H9 (cell line): ENCODE measurements around the gene LIG3. TPM values are rescaled to one million over a fixed set of nuclear protein-coding genes. Genes with fewer than 3 reads are reported as not detected.

ENCODE experiments used
- DNase-seq: peaks from one replicate; pipeline ENCODE4 v3.0.0-alpha.2; 2017
- H2AFZ ChIP-seq: one replicate; pipeline ENCODE4 v1.6.1; 2013; ENCODE audit warnings: mild to moderate bottlenecking, low read length, control low read depth, moderate library complexity
- H2AK5ac ChIP-seq: 2 replicates; pipeline ENCODE4 v1.6.1; 2013; ENCODE audit warnings: low read length, control low read depth, mixed read lengths; ENCODE audit not compliant: insufficient read length
- H2BK120ac ChIP-seq: one replicate; pipeline ENCODE4 v1.6.1; 2013; ENCODE audit warnings: low read depth, mild to moderate bottlenecking, low read length, control low read depth, inconsistent platforms; ENCODE audit not compliant: poor library complexity, severe bottlenecking
- H2BK12ac ChIP-seq: 2 replicates; pipeline ENCODE4 v1.6.1; 2013; ENCODE audit warnings: low read length, control low read depth, mixed read lengths, low read depth; ENCODE audit not compliant: insufficient read length
- H2BK15ac ChIP-seq: 2 replicates; pipeline ENCODE4 v1.6.1; 2013; ENCODE audit warnings: low read depth, low read length, control low read depth
- H2BK20ac ChIP-seq: one replicate; pipeline ENCODE4 v1.6.1; 2013; ENCODE audit warnings: low read depth, mild to moderate bottlenecking, low read length, control low read depth, inconsistent platforms; ENCODE audit not compliant: poor library complexity, severe bottlenecking
- H2BK5ac ChIP-seq: 2 replicates; pipeline ENCODE4 v1.6.1; 2013; ENCODE audit warnings: low read length, control low read depth, mixed read lengths; ENCODE audit not compliant: insufficient read length
- H3K14ac ChIP-seq: 2 replicates; pipeline ENCODE4 v1.6.1; 2013; ENCODE audit warnings: low read length, control low read depth; ENCODE audit not compliant: insufficient read depth
- H3K18ac ChIP-seq: 2 replicates; pipeline ENCODE4 v1.6.1; 2013; ENCODE audit warnings: low read depth, mild to moderate bottlenecking, mixed read lengths, low read length, control low read depth; ENCODE audit not compliant: insufficient read length
- H3K23ac ChIP-seq: 2 replicates; pipeline ENCODE4 v1.6.1; 2013; ENCODE audit warnings: low read length, control low read depth, mixed read lengths, low read depth; ENCODE audit not compliant: insufficient read length
- H3K23me2 ChIP-seq: 2 replicates; pipeline ENCODE4 v1.6.1; 2013; ENCODE audit warnings: low read depth, mild to moderate bottlenecking, mixed read lengths, low read length, control low read depth; ENCODE audit not compliant: insufficient read length, poor library complexity, severe bottlenecking
- H3K27ac ChIP-seq: 2 replicates; pipeline ENCODE4 v1.5.1; 2013; ENCODE audit warnings: low read length, control low read depth, mixed read lengths, low read depth; ENCODE audit not compliant: insufficient read length
- H3K27me3 ChIP-seq: 2 replicates; pipeline ENCODE4 v1.6.1; 2013; ENCODE audit warnings: low read length, control low read depth, inconsistent platforms; ENCODE audit not compliant: insufficient read depth
- H3K4ac ChIP-seq: 2 replicates; pipeline ENCODE4 v1.6.1; 2013; ENCODE audit warnings: low read depth, mild to moderate bottlenecking, control low read depth, inconsistent platforms, low read length, moderate library complexity
- H3K4me1 ChIP-seq: 2 replicates; pipeline ENCODE4 v1.6.1; 2013; ENCODE audit warnings: low read length, control low read depth, inconsistent platforms; ENCODE audit not compliant: insufficient read depth
- H3K4me2 ChIP-seq: 2 replicates; pipeline ENCODE4 v1.6.1; 2013; ENCODE audit warnings: low read length, control low read depth, mixed read lengths; ENCODE audit not compliant: insufficient read length, insufficient read depth
- H3K56ac ChIP-seq: 2 replicates; pipeline ENCODE4 v1.6.1; 2013; ENCODE audit warnings: low read depth, mild to moderate bottlenecking, mixed read lengths, low read length, control low read depth; ENCODE audit not compliant: insufficient read length
- H3K79me1 ChIP-seq: 2 replicates; pipeline ENCODE4 v1.6.1; 2013; ENCODE audit warnings: low read depth, mild to moderate bottlenecking, moderate library complexity, low read length, control low read depth, inconsistent platforms; ENCODE audit not compliant: insufficient read depth, poor library complexity, severe bottlenecking
- H3K79me2 ChIP-seq: 2 replicates; pipeline ENCODE4 v1.6.1; 2013; ENCODE audit warnings: low read length, control low read depth, inconsistent platforms; ENCODE audit not compliant: insufficient read depth
- H3K9ac ChIP-seq: 2 replicates; pipeline ENCODE4 v1.6.1; 2013; ENCODE audit warnings: low read length, control low read depth, mixed read lengths; ENCODE audit not compliant: insufficient read length; ENCODE audit errors: extremely low read depth
- H3K9me3 ChIP-seq: one replicate; pipeline ENCODE4 v1.6.1; 2013; ENCODE audit warnings: low read depth, low read length, inconsistent platforms; ENCODE audit not compliant: control insufficient read depth
- H3T11ph ChIP-seq: one replicate; pipeline ENCODE4 v1.6.1; 2013; ENCODE audit warnings: mild to moderate bottlenecking, low read length, control low read depth, inconsistent platforms
- H4K20me1 ChIP-seq: one replicate; pipeline ENCODE4 v1.6.1; 2013; ENCODE audit not compliant: control insufficient read depth, insufficient read length, insufficient read depth
- H4K5ac ChIP-seq: 2 replicates; pipeline ENCODE4 v1.6.1; 2013; ENCODE audit warnings: low read depth, mild to moderate bottlenecking, mixed read lengths, low read length, control low read depth; ENCODE audit not compliant: insufficient read length
- H4K8ac ChIP-seq: replicated peaks from 2 replicates; pipeline ENCODE4 v1.6.1; 2013; ENCODE audit warnings: low read length, control low read depth, mixed read lengths, low read depth; ENCODE audit not compliant: insufficient read length
- H4K91ac ChIP-seq: 2 replicates; pipeline ENCODE4 v1.6.1; 2013; ENCODE audit warnings: low read depth, mild to moderate bottlenecking, moderate library complexity, mixed read lengths, low read length, control low read depth; ENCODE audit not compliant: insufficient read length
- H3K27ac Mint-ChIP-seq, 3 experiments: 2 replicates in 2 of 3; 3 replicates in 1 of 3; pipeline ENCODE4 v1.8.0; 2020 to 2021; ENCODE audit warnings: mixed read lengths in 3 of 3, mild to moderate bottlenecking in 1 of 3, moderate library complexity in 1 of 3
- H3K27me3 Mint-ChIP-seq: 2 replicates; pipeline ENCODE4 v1.8.0; 2021; ENCODE audit warnings: low read depth, mild to moderate bottlenecking, moderate library complexity, mixed read lengths
- H3K36me3 Mint-ChIP-seq, 3 experiments: 2 replicates in 2 of 3; 3 replicates in 1 of 3; pipeline ENCODE4 v1.8.0; 2020 to 2021; ENCODE audit warnings: low read depth in 3 of 3, mixed read lengths in 3 of 3; ENCODE audit not compliant: insufficient read depth in 1 of 3
- H3K4me1 Mint-ChIP-seq, 2 experiments: 2 replicates each; pipeline ENCODE4 v1.8.0; 2020; ENCODE audit warnings: mixed read lengths in 2 of 2
- H3K4me3 Mint-ChIP-seq, 2 experiments: 2 replicates in 1 of 2; 3 replicates in 1 of 2; pipeline ENCODE4 v1.8.0; 2020 to 2021; ENCODE audit warnings: mild to moderate bottlenecking in 2 of 2, mixed read lengths in 2 of 2, moderate library complexity in 1 of 2
- H3K9me3 Mint-ChIP-seq, 2 experiments: 2 replicates in 1 of 2; 3 replicates in 1 of 2; pipeline ENCODE4 v1.8.0; 2020; ENCODE audit warnings: mild to moderate bottlenecking in 2 of 2, mixed read lengths in 2 of 2, moderate library complexity in 1 of 2
- CTCF ChIP-seq: fragments of 200-600 bp; sonication (generic); conservative IDR thresholded peaks from 3 replicates; pipeline ENCODE4 v1.8.0; 2021; ENCODE audit warnings: antibody characterized with exemption, mild to moderate bottlenecking
- WGBS: extraction: QIAGEN DNeasy Blood & Tissue Kit; methylation state at CpG from one replicate; pipeline ENCODE4 v1.1.7; 2013; ENCODE audit warnings: missing lambda C conversion rate, low lambda C conversion rate, mixed read lengths; ENCODE audit not compliant: insufficient read length; ENCODE audit errors: extremely low coverage; 5-methylcytosine and 5-hydroxymethylcytosine counted together
- total RNA-seq: library from RNA; stranded (reverse); gene quantifications from 2 replicates; pipeline ENCODE4 v1.2.1, GENCODE V29; 2021

The LIG3 gene
- total RNA-seq, 1 experiment from 2014 or later, result 96.0 TPM

- Histone ChIP-seq H3K23me2 (no peaks in the 10 kb centered on the region), H2BK12ac (no peak overlapping the region), H3K79me1 (no peaks in the 10 kb centered on the region), H4K5ac (no peak overlapping the region), H3K18ac (no peak overlapping the region), H3K23ac (no peak overlapping the region), H3K4me1 (no peaks in the 10 kb centered on the region), H2AK5ac (no peak overlapping the region), H3K79me2 (no peaks in the 10 kb centered on the region), H2AFZ (no peak overlapping the region), H2BK120ac (no peak overlapping the region), H3T11ph (no peak overlapping the region), H3K27ac (no peak overlapping the region), H3K14ac (no peak overlapping the region), H4K8ac (no peak overlapping the region), H2BK15ac (no peak overlapping the region), H3K4ac (no peak overlapping the region), H3K9me3 (no peaks in the 10 kb centered on the region), H3K27me3 (no peaks in the 10 kb centered on the region), H3K4me2 (no peak overlapping the region), H2BK5ac (no peak overlapping the region), H4K91ac (no peak overlapping the region), H4K20me1 (no peaks in the 10 kb centered on the region), H2BK20ac (no peak overlapping the region), H3K56ac (no peak overlapping the region), H3K9ac (no peak overlapping the region)
- no peak for TF ChIP-seq CTCF
- no peak overlapping the region for H3K4me3 Mint-ChIP-seq
- DNase-seq, result no peak
- no peaks in the 10 kb centered on the region for H3K27me3 Mint-ChIP-seq
- 0 out of 7 replicates have a peak, but pooled peaks cover 0 to 4% (median 0%) of the 10 kb centered on the region in 3 experiments for H3K36me3 Mint-ChIP-seq
- H3K4me1 Mint-ChIP-seq, result peaks cover 27 to 31% of the 10 kb centered on the region in 2 experiments
- no peak overlapping the region for H3K27ac Mint-ChIP-seq
- WGBS, result no CpG with 5 or more reads among the region's 1 CpG
- H3K9me3 Mint-ChIP-seq, result no peaks in the 10 kb centered on the region
Measured at GRCh38 chr17:35053204-35053603, 72.9 kb downstream of the LIG3 start.
